Tibial nerve (tissue), 4 donors: Measurements from ENCODE around the gene ALG6. TPM values are rescaled to one million over a fixed set of nuclear protein-coding genes. Genes with fewer than 3 reads are reported as not detected.
"Not testable (repeated sequence)": the region's sequence is repeated elsewhere in the genome, so short reads cannot be mapped to it uniquely, and the experiment has no call there.

ENCODE experiments used
- DNase-seq, 2 donors: peaks; one replicate each; pipeline ENCODE4 v3.0.0-alpha.2; 2019; ENCODE audit warnings: low spot score in 2 of 2
- H3K27ac ChIP-seq, 4 donors: fragments of 200-600 bp; sonication (generic) in 3 of 4; one replicate each; pipeline ENCODE4 v1.5.1; 2017 to 2019; ENCODE audit warnings: mild to moderate bottlenecking in 1 of 4
- H3K27me3 ChIP-seq, 2 donors: fragments of 200-600 bp; sonication (generic) in 1 of 2; one replicate each; pipeline versions ENCODE4 v1.5.1 to v1.6.0; 2017 to 2019
- H3K36me3 ChIP-seq, 3 donors: fragments of 200-600 bp; sonication (generic); one replicate each; pipeline ENCODE4 v1.5.1; 2018 to 2019
- H3K4me1 ChIP-seq, 4 donors: fragments of 200-600 bp; sonication (generic) in 3 of 4; one replicate each; pipeline ENCODE4 v1.5.1; 2017 to 2019
- H3K4me3 ChIP-seq, 4 donors: fragments of 200-600 bp; sonication (generic) in 3 of 4; one replicate each; pipeline ENCODE4 v1.5.1; 2017 to 2019; ENCODE audit warnings: mild to moderate bottlenecking in 1 of 4, moderate library complexity in 1 of 4
- H3K9me3 ChIP-seq, 4 donors: fragments of 200-600 bp; sonication (generic) in 3 of 4; one replicate each; pipeline ENCODE4 v1.5.1; 2017 to 2019
- EP300 ChIP-seq, 2 donors: sonication (generic); formaldehyde crosslinking; IDR thresholded peaks; one replicate each; pipeline ENCODE4 v1.6.1; 2017; ENCODE audit warnings: antibody characterized with exemption in 2 of 2, mild to moderate bottlenecking in 1 of 2
- POLR2A ChIP-seq, 2 donors: fragments of 450-650 bp; IDR thresholded peaks; one replicate each; pipeline ENCODE4 v1.6.1; 2017; ENCODE audit warnings: antibody characterized with exemption in 2 of 2, mild to moderate bottlenecking in 2 of 2, moderate library complexity in 2 of 2
- WGBS, 2 donors: methylation state at CpG; one replicate each; pipeline ENCODE4 v1.1.5; 2018; 5-methylcytosine and 5-hydroxymethylcytosine counted together
- total RNA-seq, 4 donors: library from RNA; depleted of rRNA; stranded (reverse); fragments of >200 nt; gene quantifications; one replicate each; pipeline ENCODE4 v1.1.0, GENCODE V29; 2016
- TF ChIP-seq, protein P1 (sequence below), 5 experiments: fragments of 200-600 bp in 3 of 5; fragments of 450-650 bp in 2 of 5; sonication (generic) in 3 of 5; IDR thresholded peaks; one replicate each; pipeline ENCODE4 v1.5.1; 2016 to 2019; ENCODE audit warnings: antibody characterized with exemption in 5 of 5, mild to moderate bottlenecking in 3 of 5, moderate library complexity in 2 of 5

Gene ALG6
- total RNA-seq, 4 donors from 2014 or later, result 6.6 to 16.8 (median 13.5) TPM

DNA sequence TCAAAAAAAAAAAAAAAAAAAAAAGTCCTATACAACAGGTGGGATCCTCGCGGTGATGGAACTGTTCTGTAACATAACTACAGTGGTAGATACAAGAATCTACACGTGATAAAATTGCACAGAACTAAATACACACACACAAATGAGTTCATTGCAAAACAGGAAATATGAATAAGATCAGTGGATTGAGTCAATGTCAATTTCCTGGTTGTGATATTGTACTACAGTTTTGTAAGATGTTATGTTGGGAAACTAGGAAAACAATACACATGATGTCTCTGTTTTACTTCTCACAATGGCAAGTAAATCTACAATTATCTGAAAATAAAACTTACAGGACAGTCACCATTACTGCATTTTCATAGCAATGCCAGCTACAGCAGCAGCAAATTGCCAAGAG is 95.8 kb downstream of the ALG6 start:
- whole genome bisulfite sequencing, 2 donors, result 84 to 89% methylated on average over 3 of the region's 3 CpGs
- H3K27me3 ChIP-seq, result no peaks in the 10 kb centered on the region

DNA sequence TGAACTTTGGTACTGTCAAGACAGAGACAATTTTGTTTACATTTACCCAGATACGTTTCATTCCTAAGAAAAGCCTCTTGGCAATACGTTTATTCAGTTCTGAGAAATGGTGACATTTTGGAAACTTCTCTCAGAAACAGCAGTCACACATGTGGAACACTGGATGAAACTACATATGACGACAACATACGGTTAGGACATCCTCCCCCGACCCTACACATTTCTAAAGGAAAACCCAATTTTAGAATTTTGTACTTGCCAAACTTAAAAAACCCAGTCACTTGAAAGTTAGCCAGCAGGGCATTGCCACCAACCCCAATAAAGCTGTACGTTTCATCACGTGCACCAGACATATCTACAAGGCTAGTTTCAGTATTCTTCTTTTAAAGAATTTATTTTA is 98.8 kb downstream of the ALG6 start:
- DNase-seq, result no peak
- Histone ChIP-seq H3K9me3 (peaks cover 0 to 22% (median 5%) of the 10 kb centered on the region in 4 donors), H3K4me1 (no peaks in the 10 kb centered on the region), H3K27ac (no peak overlapping the region), H3K4me3 (no peak overlapping the region), H3K27me3 (no peaks in the 10 kb centered on the region), H3K36me3 (peaks cover 0 to 9% (median 0%) of the 10 kb centered on the region in 3 donors)
- 84 to 85% methylated on average over 7 of the region's 7 CpGs for WGBS, 2 donors
- TF ChIP-seq POLR2A (IDR thresholded peaks at IDR 0.05), result no peak
- no peak for TF ChIP-seq EP300 (IDR thresholded peaks at IDR 0.05)
- TF ChIP-seq, protein P1, sequence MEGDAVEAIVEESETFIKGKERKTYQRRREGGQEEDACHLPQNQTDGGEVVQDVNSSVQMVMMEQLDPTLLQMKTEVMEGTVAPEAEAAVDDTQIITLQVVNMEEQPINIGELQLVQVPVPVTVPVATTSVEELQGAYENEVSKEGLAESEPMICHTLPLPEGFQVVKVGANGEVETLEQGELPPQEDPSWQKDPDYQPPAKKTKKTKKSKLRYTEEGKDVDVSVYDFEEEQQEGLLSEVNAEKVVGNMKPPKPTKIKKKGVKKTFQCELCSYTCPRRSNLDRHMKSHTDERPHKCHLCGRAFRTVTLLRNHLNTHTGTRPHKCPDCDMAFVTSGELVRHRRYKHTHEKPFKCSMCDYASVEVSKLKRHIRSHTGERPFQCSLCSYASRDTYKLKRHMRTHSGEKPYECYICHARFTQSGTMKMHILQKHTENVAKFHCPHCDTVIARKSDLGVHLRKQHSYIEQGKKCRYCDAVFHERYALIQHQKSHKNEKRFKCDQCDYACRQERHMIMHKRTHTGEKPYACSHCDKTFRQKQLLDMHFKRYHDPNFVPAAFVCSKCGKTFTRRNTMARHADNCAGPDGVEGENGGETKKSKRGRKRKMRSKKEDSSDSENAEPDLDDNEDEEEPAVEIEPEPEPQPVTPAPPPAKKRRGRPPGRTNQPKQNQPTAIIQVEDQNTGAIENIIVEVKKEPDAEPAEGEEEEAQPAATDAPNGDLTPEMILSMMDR (IDR thresholded peaks at IDR 0.05), result no peak

More for the DNA sequence above, 95.8 kb downstream of the ALG6 start:
- TF ChIP-seq EP300 (IDR thresholded peaks at IDR 0.05), result no peak
- TF ChIP-seq, protein P1 (IDR thresholded peaks at IDR 0.05), result no peak
- no peak for TF ChIP-seq POLR2A (IDR thresholded peaks at IDR 0.05)
- Histone ChIP-seq H3K27ac (no peak overlapping the region), H3K4me3 (no peak overlapping the region), H3K9me3 (peaks cover 0 to 13% (median 5%) of the 10 kb centered on the region in 4 donors), H3K36me3 (peaks cover 0 to 9% (median 0%) of the 10 kb centered on the region in 3 donors), H3K4me1 (no peaks in the 10 kb centered on the region)
- no peak for DNase-seq

DNA sequence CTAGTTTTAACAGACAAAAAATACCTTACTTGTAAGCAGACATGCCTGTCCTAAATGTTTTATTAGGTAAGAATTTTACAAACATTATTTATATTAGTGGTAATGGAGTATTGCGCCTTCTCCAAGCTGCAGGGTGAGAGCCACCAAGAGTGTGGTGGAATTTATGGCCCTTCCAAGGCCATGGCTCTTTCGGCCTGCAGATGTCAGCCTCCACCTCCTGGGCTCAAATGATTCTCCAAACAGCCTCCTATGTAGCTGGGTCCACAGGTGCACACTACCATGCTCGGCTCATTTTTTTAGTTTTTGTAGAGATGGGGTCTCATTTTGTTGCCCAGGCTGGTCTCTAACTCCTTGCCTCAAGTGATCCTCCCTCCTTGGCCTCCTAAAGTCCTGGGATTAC is 99.3 kb downstream of the ALG6 start:
- Histone ChIP-seq H3K36me3 (peaks cover 0 to 5% (median 0%) of the 10 kb centered on the region in 3 donors), H3K27ac (no peak overlapping the region), H3K4me1 (no peaks in the 10 kb centered on the region), H3K9me3 (peaks cover 0 to 17% (median 3%) of the 10 kb centered on the region in 4 donors), H3K4me3 (no peak overlapping the region), H3K27me3 (no peaks in the 10 kb centered on the region)
- TF ChIP-seq EP300 (IDR thresholded peaks at IDR 0.05), result no peak
- TF ChIP-seq POLR2A (IDR thresholded peaks at IDR 0.05), result no peak
- TF ChIP-seq, protein P1 (IDR thresholded peaks at IDR 0.05), result no peak
- 89 to 94% methylated on average over 3 of the region's 3 CpGs for WGBS, 2 donors
- DNase-seq, result no peak

DNA sequence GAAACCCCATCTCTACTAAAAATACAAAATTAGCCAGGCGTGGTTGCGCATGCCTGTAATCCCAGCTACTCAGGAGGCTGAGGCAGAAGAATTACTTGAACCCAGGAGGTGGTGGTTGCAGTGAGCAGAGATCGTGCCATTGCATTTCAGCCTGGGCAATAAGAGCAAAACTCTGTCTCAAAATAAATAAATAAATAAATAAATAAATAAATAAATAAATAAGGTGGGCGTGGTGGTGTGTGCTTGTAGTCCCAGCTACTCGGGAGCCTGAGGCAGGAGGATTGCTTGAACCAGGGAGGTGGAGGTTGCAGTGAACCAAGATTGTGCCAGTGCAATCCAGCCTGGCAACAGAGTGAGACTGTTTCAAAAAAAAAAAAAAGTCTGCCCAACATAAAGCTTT is 101.3 kb downstream of the ALG6 start:
- not testable (repeated sequence) for H3K27me3 ChIP-seq, H3K36me3 ChIP-seq, H3K9me3 ChIP-seq, H3K4me1 ChIP-seq, H3K4me3 ChIP-seq, DNase-seq, H3K27ac ChIP-seq
- WGBS, 2 donors, result 97 to 99% methylated on average over 5 of the region's 5 CpGs

DNA sequence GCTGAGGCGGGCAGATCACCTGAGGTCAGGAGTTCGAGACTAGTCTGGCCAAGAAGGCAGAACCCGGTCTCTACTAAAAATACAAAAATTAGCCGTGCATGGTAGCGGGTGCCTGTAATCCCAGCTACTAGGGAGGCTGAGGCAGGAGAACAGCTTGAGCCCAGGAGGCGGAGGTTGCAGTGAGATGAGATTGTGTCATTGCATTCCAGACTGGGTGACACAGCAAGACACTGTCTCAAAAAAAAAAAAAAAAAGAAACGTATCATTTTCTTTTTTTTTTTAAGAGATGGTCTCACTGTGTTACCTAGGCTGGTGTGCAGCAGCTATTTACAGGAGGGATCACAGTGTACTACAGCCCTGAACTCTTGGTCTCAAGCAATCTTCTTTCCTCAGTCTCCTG is 108.3 kb downstream of the ALG6 start:
- H3K4me3 ChIP-seq, result no peak overlapping the region
- WGBS, 2 donors, result 86 to 91% methylated on average over 7 of the region's 7 CpGs
- DNase-seq, result no peak
- peaks cover 0 to 7% (median 0%) of the 10 kb centered on the region in 3 donors for H3K36me3 ChIP-seq
- H3K27me3 ChIP-seq, result no peaks in the 10 kb centered on the region
- no peak overlapping the region for H3K27ac ChIP-seq
- no peaks in the 10 kb centered on the region for H3K9me3 ChIP-seq
- TF ChIP-seq POLR2A (IDR thresholded peaks at IDR 0.05) (no peak), EP300 (IDR thresholded peaks at IDR 0.05) (no peak)
- TF ChIP-seq, protein P1 (IDR thresholded peaks at IDR 0.05), result no peak
- no peaks in the 10 kb centered on the region for H3K4me1 ChIP-seq

DNA sequence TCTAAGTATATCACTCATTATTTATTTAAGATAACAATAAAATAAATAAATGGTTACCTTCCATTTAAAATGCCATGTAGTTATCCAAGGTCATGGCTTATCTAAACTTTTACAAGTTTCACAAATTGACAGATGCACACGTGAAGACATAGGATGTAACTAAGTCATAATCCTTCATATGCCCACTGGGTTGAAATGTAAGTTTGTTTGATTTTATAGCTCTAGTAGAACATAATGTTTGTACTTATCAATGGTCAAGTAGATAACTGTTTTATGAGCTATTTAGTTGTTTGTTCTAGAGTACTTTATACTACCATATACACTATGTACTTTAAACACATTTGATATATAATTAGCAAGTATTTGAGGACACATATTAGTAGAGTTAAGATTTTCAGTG is 112.6 kb downstream of the ALG6 start:
- no peaks in the 10 kb centered on the region for H3K4me1 ChIP-seq
- H3K27me3 ChIP-seq, result no peaks in the 10 kb centered on the region
- no peaks in the 10 kb centered on the region for H3K9me3 ChIP-seq
- DNase-seq, result no peak
- H3K27ac ChIP-seq, result no peak overlapping the region
- H3K4me3 ChIP-seq, result no peak overlapping the region
- peaks cover 0 to 7% (median 0%) of the 10 kb centered on the region in 3 donors for H3K36me3 ChIP-seq
- TF ChIP-seq POLR2A (IDR thresholded peaks at IDR 0.05) (no peak), EP300 (IDR thresholded peaks at IDR 0.05) (no peak)
- TF ChIP-seq, protein P1 (IDR thresholded peaks at IDR 0.05), result no peak
- 88 to 91% methylated on average over 1 of the region's 1 CpG for WGBS, 2 donors
